CD14-positive monocyte (primary cell): Measurements from ENCODE around the gene NFKBIZ. TPM values are rescaled to one million over a fixed set of nuclear protein-coding genes. Genes with fewer than 3 reads are reported as not detected.

Experiments
- DNase-seq, 3 donors: peaks; one replicate each; pipeline ENCODE4 v3.0.0-alpha.2; 2011 to 2022
- H2AFZ ChIP-seq: 2 replicates; pipeline ENCODE4 v1.6.0; 2012; ENCODE audit warnings: mild to moderate bottlenecking, low read depth, low read length, inconsistent platforms; ENCODE audit not compliant: insufficient read depth, poor library complexity, severe bottlenecking
- H3K27ac ChIP-seq, 2 donors: 1 replicate in 1 of 2; 2 replicates in 1 of 2; pipeline ENCODE4 v1.5.1; 2012 to 2013; ENCODE audit warnings: low read length in 2 of 2, control low read depth in 1 of 2, inconsistent platforms in 1 of 2, low read depth in 1 of 2, mild to moderate bottlenecking in 1 of 2
- H3K27me3 ChIP-seq, 2 donors: one replicate each; pipeline versions ENCODE4 v1.6.0 to v1.6.1; 2011 to 2013; ENCODE audit warnings: low read length in 2 of 2; ENCODE audit not compliant: control insufficient read depth in 2 of 2, insufficient read depth in 2 of 2
- H3K36me3 ChIP-seq, 2 donors: replicated peaks in 1 of 2; 1 replicate in 1 of 2; 2 replicates in 1 of 2; pipeline versions ENCODE4 v1.5.1 to v1.6.1; 2012 to 2013; ENCODE audit warnings: low read length in 2 of 2, control low read depth in 1 of 2, inconsistent platforms in 1 of 2, mild to moderate bottlenecking in 1 of 2; ENCODE audit not compliant: insufficient read depth in 2 of 2, control insufficient read depth in 1 of 2
- H3K4me1 ChIP-seq, 2 donors: 1 replicate in 1 of 2; 2 replicates in 1 of 2; pipeline versions ENCODE4 v1.5.1 to v1.6.1; 2012 to 2013; ENCODE audit warnings: low read length in 2 of 2, control low read depth in 1 of 2, inconsistent platforms in 1 of 2, mild to moderate bottlenecking in 1 of 2, moderate library complexity in 1 of 2; ENCODE audit not compliant: insufficient read depth in 2 of 2, control insufficient read depth in 1 of 2
- H3K4me2 ChIP-seq: replicated peaks from 2 replicates; pipeline ENCODE3; 2012; ENCODE audit warnings: low read length, moderate library complexity, mild to moderate bottlenecking; ENCODE audit not compliant: poor library complexity, severe bottlenecking; ENCODE audit errors: extremely low read depth
- H3K4me3 ChIP-seq, 3 experiments: fragments of 200-600 bp in 1 of 3; sonication (generic) in 1 of 3; replicated peaks in 1 of 3; 1 replicate in 2 of 3; 2 replicates in 1 of 3; pipeline ENCODE4 v1.5.1; 2011 to 2013; ENCODE audit warnings: low read length in 3 of 3, mild to moderate bottlenecking in 3 of 3, control low read depth in 2 of 3, low read depth in 2 of 3, inconsistent platforms in 1 of 3, moderate library complexity in 1 of 3
- H3K79me2 ChIP-seq: 2 replicates; pipeline ENCODE4 v1.6.0; 2012; ENCODE audit warnings: mild to moderate bottlenecking, control low read depth, inconsistent platforms, low read length, moderate library complexity; ENCODE audit not compliant: insufficient read depth
- H3K9ac ChIP-seq: 2 replicates; pipeline ENCODE4 v1.6.0; 2017; ENCODE audit warnings: low read length, mild to moderate bottlenecking; ENCODE audit not compliant: insufficient read depth, poor library complexity, severe bottlenecking
- H3K9me3 ChIP-seq, 2 donors: replicated peaks in 1 of 2; 1 replicate in 1 of 2; 2 replicates in 1 of 2; pipeline versions ENCODE4 v1.5.1 to v1.6.1; 2012 to 2013; ENCODE audit warnings: low read length in 2 of 2, control low read depth in 1 of 2; ENCODE audit not compliant: control insufficient read depth in 1 of 2, insufficient read depth in 1 of 2
- H4K20me1 ChIP-seq: 2 replicates; pipeline ENCODE4 v1.6.0; 2012; ENCODE audit warnings: mild to moderate bottlenecking, low read length, control low read depth, moderate library complexity; ENCODE audit not compliant: insufficient read depth
- H3K27ac Mint-ChIP-seq, 7 donors: one replicate each; pipeline ENCODE4 v1.8.0; 2020; ENCODE audit warnings: mild to moderate bottlenecking in 7 of 7, mixed read lengths in 7 of 7, moderate library complexity in 6 of 7, inconsistent platforms in 2 of 7
- H3K27me3 Mint-ChIP-seq, 3 donors: one replicate each; pipeline ENCODE4 v1.8.0; 2021 to 2022; ENCODE audit warnings: low read depth in 3 of 3, mild to moderate bottlenecking in 3 of 3, mixed read lengths in 3 of 3, moderate library complexity in 3 of 3, inconsistent platforms in 1 of 3
- H3K36me3 Mint-ChIP-seq, 2 donors: one replicate each; pipeline ENCODE4 v1.8.0; 2020; ENCODE audit warnings: mixed read lengths in 2 of 2, inconsistent platforms in 1 of 2, mild to moderate bottlenecking in 1 of 2
- H3K4me1 Mint-ChIP-seq: one replicate; pipeline ENCODE4 v1.8.0; 2020; ENCODE audit warnings: mild to moderate bottlenecking, mixed read lengths
- H3K4me3 Mint-ChIP-seq, 2 donors: one replicate each; pipeline ENCODE4 v1.8.0; 2020; ENCODE audit warnings: mild to moderate bottlenecking in 2 of 2, mixed read lengths in 2 of 2, moderate library complexity in 1 of 2
- H3K9me3 Mint-ChIP-seq, 7 donors: one replicate each; pipeline ENCODE4 v1.8.0; 2020 to 2022; ENCODE audit warnings: mixed read lengths in 7 of 7, mild to moderate bottlenecking in 6 of 7, moderate library complexity in 6 of 7, inconsistent platforms in 2 of 7
- CTCF ChIP-seq: fragments of 200-600 bp; IDR thresholded peaks from one replicate; pipeline ENCODE4 v1.8.0; 2022; ENCODE audit warnings: antibody characterized with exemption, mild to moderate bottlenecking
- WGBS: methylation state at CpG from one replicate; pipeline ENCODE4 v1.1.5; 2013; ENCODE audit warnings: missing lambda C conversion rate; ENCODE audit not compliant: insufficient coverage; 5-methylcytosine and 5-hydroxymethylcytosine counted together
- intact Hi-C, 2 donors: fragments of 100-400 bp; cut with micrococcal nuclease; formaldehyde crosslinking; loops; one replicate each; pipeline versions ENCODE4 v1.15.0 to v1.15.1; 2023
- polyA plus RNA-seq, 3 donors: library from polyadenylated mRNA; depleted of rRNA in 1 of 3; unstranded in 2 of 3; stranded (reverse) in 1 of 3; fragments of 300-500 nt in 2 of 3; fragments of >200 nt in 1 of 3; fragmentation: Illumina TruSeq in 2 of 3; gene quantifications; 1 replicate in 2 of 3; 2 replicates in 1 of 3; pipeline ENCODE4 v1.2.3, GENCODE V29; 2012 to 2021

Gene NFKBIZ
- polyA plus RNA-seq, 3 donors: 71.0 to 592 (median 84.9) TPM

GRCh38 chr3:101876142-101876541 lies 26.8 kb downstream of the NFKBIZ start:
- intact Hi-C loops: loop anchor here in 1 of 2 donors (10.0 kb wide), 1 partner anchor 59 kb away; no protein-coding TSS in a partner anchor
- H3K4me1 ChIP-seq: peaks cover 81 to 85% of the 10 kb centered on the region in 2 donors
- peak overlapping the region; percentile 62 to 77 for H3K27ac ChIP-seq
- no peaks in the 10 kb centered on the region for H3K9me3 ChIP-seq
- H3K9me3 Mint-ChIP-seq: peaks cover 0 to 3% (median 0%) of the 10 kb centered on the region in 7 donors
- H3K27ac Mint-ChIP-seq: peak overlapping the region; percentile 83 to 92 (median 88)
- WGBS: 4% methylated on average over 4 of the region's 8 CpGs
- H3K36me3 ChIP-seq: no peaks in the 10 kb centered on the region
- peak; percentile 62 to 92 (median 73) for DNase-seq
- H3K79me2 ChIP-seq: no peaks in the 10 kb centered on the region
- no peak overlapping the region for H3K9ac ChIP-seq
- peak overlapping the region; percentile 33 for H3K4me2 ChIP-seq
- H3K4me1 Mint-ChIP-seq: peaks cover 81% of the 10 kb centered on the region
- no peaks in the 10 kb centered on the region for H3K27me3 ChIP-seq
- no peaks in the 10 kb centered on the region for H4K20me1 ChIP-seq
- H3K36me3 Mint-ChIP-seq: peaks cover 3 to 4% of the 10 kb centered on the region in 2 donors
- H3K27me3 Mint-ChIP-seq: no peaks in the 10 kb centered on the region
- peak overlapping the region in 1 of 3 experiments; percentile 28 for H3K4me3 ChIP-seq
- H3K4me3 Mint-ChIP-seq: no peak overlapping the region
- no peak overlapping the region for H2AFZ ChIP-seq
- no peak for TF ChIP-seq CTCF

GRCh38 chr3:101878589-101878988 lies 29.3 kb downstream of the NFKBIZ start:
- no peak overlapping the region for H3K27ac ChIP-seq
- no peak overlapping the region for H2AFZ ChIP-seq
- H3K27me3 Mint-ChIP-seq: no peaks in the 10 kb centered on the region
- H3K9me3 ChIP-seq: no peaks in the 10 kb centered on the region
- H3K9ac ChIP-seq: no peak overlapping the region
- peak overlapping the region in 1 of 3 experiments; percentile 20 for H3K4me3 ChIP-seq
- H3K79me2 ChIP-seq: no peaks in the 10 kb centered on the region
- no peak for TF ChIP-seq CTCF
- H3K27ac Mint-ChIP-seq: peak overlapping the region in 6 of 7 donors; percentile 75 to 88 (median 79)
- peaks cover 0 to 4% of the 10 kb centered on the region in 2 donors for H3K36me3 Mint-ChIP-seq
- H4K20me1 ChIP-seq: no peaks in the 10 kb centered on the region
- intact Hi-C loops: loop anchor here in 1 of 2 donors (10.0 kb wide), 1 partner anchor 56 kb away; no protein-coding TSS in a partner anchor
- peak overlapping the region in 1 of 2 donors; percentile 67 for H3K4me3 Mint-ChIP-seq
- H3K4me1 ChIP-seq: peaks cover 69 to 81% of the 10 kb centered on the region in 2 donors
- H3K27me3 ChIP-seq: no peaks in the 10 kb centered on the region
- DNase-seq: no peak
- WGBS: no CpG with 5 or more reads among the region's 2 CpGs
- H3K36me3 ChIP-seq: no peaks in the 10 kb centered on the region
- H3K4me1 Mint-ChIP-seq: peaks cover 70% of the 10 kb centered on the region
- H3K9me3 Mint-ChIP-seq: peaks cover 0 to 3% (median 0%) of the 10 kb centered on the region in 7 donors
- peak overlapping the region; percentile 9 for H3K4me2 ChIP-seq
